GM19238 (cell line): Measurements from ENCODE around the gene SEMA3B.

Source experiments
- DNase-seq: peaks from one replicate; pipeline ENCODE4 v3.0.0; 2011; ENCODE audit warnings: low spot score; ENCODE audit not compliant: insufficient read length

SEMA3B gene

GRCh38 chr3:50314816-50315215, 45.9 kb downstream of the SEMA3B start:
- no peak for DNase-seq

GRCh38 chr3:50316657-50317242, 47.8 kb downstream of the SEMA3B start:
- DNase-seq: no peak

GRCh38 chr3:50317300-50317699, 48.4 kb downstream of the SEMA3B start:
- DNase-seq: no peak

GRCh38 chr3:50318163-50318562, 49.2 kb downstream of the SEMA3B start:
- DNase-seq: no peak

GRCh38 chr3:50318615-50319014, 49.7 kb downstream of the SEMA3B start:
- DNase-seq: no peak

DNA sequence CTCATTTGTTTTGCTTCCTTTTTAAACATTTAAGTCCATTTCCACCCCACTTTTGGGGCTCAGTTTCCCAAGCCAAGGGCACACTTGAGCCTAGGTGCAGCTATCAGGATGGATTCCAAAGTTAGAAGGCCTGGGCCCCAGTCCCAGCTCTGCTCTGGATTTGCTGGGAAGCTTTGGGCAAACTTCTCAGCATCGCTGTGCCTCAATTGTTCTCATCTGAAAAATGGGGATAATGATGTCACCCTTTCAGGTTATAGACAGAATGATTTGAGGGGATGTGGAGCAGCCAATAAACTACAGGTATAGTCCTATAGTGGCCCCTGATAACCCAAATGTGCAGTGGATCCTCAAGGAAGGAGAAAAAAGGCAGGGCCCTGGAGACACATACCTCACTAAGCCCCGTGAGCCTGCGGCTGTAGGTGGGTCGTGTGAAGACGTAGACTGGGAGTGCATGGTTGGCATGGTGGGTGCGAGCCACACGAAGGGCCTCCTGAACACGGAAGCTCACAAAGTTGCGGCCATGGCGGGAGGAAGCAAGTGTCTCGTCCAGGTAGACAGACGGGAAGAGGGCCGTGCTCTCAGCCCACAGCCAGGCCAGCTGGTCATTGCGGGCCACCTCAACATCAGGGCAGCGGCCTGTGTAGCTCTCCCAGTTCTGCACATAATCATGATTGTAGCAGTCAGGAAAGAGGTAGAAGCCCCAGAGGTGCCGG, 50.4 kb downstream of the SEMA3B start:
- DNase-seq: no peak

- DNase-seq: no peak
These were observed 51.1 kb downstream of the SEMA3B start for GRCh38 chr3:50319894-50320625.

DNA sequence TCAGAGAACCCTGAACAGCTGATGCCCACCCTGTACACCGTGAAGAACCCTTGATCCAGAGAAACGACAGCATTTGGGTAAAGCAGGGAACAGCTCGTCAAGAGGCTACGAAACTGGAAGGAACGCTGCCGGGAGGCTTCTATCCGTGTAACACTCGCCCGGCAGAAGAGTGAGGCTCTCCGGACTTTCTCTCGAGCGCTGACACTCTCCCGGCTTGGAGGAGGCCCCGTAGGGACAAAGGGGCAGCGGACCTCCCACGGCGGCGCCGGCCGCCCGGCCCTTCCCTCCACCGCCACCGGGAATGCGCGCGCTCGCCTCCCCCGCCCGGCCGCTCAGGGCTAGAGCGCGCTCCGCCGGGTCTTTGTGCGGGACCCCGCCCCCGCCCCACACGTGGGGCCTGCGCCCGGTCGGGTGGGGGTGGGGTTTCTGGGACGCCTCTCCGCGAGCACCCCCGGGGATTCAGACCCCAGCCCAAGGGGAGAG, 51.9 kb downstream of the SEMA3B start:
- DNase-seq: peak; percentile 71

GRCh38 chr3:50321336-50322114, 52.6 kb downstream of the SEMA3B start:
- DNase-seq: peak; percentile 93

DNA sequence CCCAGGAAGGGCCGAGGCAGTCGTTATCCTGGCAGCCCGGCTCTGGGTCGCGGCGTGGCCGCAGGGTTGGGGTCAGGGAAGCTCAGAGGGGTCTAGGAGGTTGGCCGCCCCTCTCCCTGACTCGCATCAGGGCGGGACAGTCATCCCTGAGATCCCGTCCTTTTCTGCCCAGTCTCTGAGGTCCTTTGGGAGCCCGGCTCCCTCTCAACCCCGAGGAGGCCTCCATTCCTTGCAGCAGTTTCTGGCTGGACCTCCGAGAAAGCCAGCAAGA, 53.1 kb downstream of the SEMA3B start:
- no peak for DNase-seq

GRCh38 chr3:50322386-50323091, 53.6 kb downstream of the SEMA3B start, which contains the start of gene HYAL2:
Gene HYAL2, minus strand, starts transcription at chr3:50322745. Its CDS starts 2,256 bp downstream, at chr3:50320489.
- DNase-seq: no peak

DNA sequence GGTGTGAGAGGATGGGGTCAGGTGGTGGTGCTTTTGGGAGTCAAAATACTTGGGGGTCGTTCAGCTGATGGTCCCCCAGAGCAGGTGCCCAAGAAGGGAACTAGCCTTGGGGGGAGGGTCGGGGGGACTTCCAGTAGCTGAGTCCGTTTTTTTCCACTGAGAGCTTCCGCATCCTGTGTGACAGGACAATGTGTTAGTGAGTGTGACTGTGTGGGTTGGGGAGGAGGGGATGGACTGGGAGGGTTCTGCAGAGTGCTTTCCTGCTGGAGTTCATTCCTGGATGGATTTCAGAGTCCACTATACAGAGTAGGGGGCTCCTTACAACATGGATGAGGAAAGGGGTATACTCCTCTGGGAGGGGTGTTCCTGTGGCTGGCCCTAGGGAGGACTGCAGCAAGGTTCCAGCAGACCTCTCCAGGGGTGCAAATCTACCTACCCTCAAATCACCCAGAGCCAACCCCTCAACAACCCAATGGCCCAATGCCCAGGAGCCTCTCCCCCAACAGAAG, 54.2 kb downstream of the SEMA3B start:
- no peak for DNase-seq

GRCh38 chr3:50323614-50324199, 54.8 kb downstream of the SEMA3B start:
- DNase-seq: no peak

DNA sequence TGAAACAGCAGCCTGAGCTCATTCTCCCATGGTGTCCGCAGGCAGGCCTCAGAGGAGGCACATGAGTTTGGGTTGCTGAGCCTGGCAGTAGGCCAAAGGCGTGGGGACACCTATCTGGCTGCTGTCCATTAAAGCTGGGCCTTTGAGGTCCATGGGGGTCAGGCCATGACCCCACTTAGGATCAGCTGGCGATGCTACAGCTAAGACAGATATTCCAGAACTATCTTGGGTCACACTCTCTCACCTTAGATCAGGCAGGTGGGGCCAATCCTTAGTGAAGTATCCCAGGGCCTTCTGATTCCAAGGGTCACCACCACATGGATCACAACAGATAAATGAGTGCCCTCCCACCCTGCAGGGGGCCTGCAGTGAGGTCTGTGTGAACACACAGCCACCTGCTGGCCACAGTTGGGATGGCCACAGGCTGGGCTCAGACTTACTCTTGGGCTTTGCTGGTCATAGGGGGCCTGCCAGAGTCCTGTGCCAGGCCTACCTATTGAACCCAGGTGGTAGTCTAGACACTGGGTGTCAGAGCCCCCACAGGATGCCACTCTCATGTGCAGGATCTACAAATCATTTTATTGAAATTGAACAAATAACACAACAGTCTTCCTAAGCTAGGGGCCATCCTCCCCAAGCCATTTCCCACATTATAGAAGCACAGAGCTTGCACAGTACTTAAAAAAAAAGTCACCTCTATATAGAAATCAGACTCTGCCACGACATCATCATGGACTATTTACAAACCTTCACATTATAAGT, 55.6 kb downstream of the SEMA3B start:
- DNase-seq: peak; percentile 53

GRCh38 chr3:50325113-50325480, 56.1 kb downstream of the SEMA3B start:
- DNase-seq: no peak

DNA sequence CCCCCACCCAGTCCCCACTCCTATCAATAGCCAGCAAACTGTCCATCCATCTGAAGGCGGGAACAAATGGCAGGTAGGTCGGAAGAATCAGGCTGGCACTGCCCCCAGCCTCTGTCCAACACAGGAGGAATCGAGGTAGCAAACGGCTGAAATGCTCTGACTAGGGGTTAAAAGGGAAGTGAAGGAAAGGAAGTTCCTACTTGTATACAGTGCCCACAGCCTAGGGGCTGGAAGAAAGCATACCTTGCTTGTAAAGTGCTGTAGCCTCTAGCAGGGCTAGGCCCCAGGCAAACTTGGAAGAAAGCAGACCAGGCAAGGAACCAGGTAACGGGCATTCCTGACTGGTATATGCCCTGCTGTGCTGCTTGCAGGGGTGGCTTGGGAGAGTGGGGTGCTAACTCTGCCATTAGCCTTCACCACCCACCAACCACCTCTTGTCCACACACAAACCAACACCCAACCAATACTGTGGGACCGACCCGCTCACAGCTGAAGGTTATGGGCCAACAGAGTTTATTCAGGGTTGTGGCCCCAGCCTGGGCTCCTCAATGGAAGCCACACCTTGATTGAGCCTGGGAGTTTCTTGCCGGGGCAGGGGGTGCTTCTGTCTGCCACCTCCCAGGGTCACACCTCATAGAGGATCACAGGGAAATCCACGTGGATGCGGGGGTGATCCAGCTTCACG, 56.7 kb downstream of the SEMA3B start:
- DNase-seq: no peak

- no peak for DNase-seq
These were observed 57.2 kb downstream of the SEMA3B start for GRCh38 chr3:50326182-50326541.

- no peak for DNase-seq
These were observed 58.2 kb downstream of the SEMA3B start for GRCh38 chr3:50327129-50327528.
